BJ (cell line): ENCODE data around the gene RUFY3. TPM values are rescaled to one million over a fixed set of nuclear protein-coding genes. Genes with fewer than 3 reads are reported as not detected.
"Not testable (repeated sequence)": the region's sequence is repeated elsewhere in the genome, so short reads cannot be mapped to it uniquely, and the experiment has no call there.

ENCODE experiments used
- CTCF ChIA-PET: fragments of 350-600 bp; formaldehyde crosslinking; extraction: SDS; loops from one replicate; lab custom pipeline; 2021; ENCODE audit warnings: antibody characterized with exemption, inconsistent platforms; lab: Yijun Ruan, JAX
- POLR2A ChIA-PET: fragments of 300-600 bp; sonication (Branson Sonifier 250); formaldehyde crosslinking; extraction: SDS; loops from one replicate; lab custom pipeline; 2021; ENCODE audit warnings: antibody characterized with exemption; lab: Charles Lee
- DNase-seq: peaks from one replicate; pipeline ENCODE4 v3.0.0-alpha.2; 2011; ENCODE audit warnings: low read depth
- H3K27me3 ChIP-seq: 2 replicates; pipeline ENCODE4 v1.6.0; 2011; ENCODE audit warnings: low read length; ENCODE audit not compliant: control insufficient read depth, insufficient read depth
- H3K36me3 ChIP-seq: 2 replicates; pipeline ENCODE4 v1.5.1; 2011; ENCODE audit warnings: low read length; ENCODE audit not compliant: control insufficient read depth, insufficient read depth
- H3K4me3 ChIP-seq: 2 replicates; pipeline ENCODE4 v1.5.1; 2011; ENCODE audit warnings: low read depth, mild to moderate bottlenecking, control low read depth, low read length
- polyA plus RNA-seq: library from polyadenylated mRNA; depleted of rRNA; stranded (reverse); fragments of >200 nt; gene quantifications from 2 replicates; pipeline ENCODE4 v1.2.3, GENCODE V29; 2011
- TF ChIP-seq, protein P1 (sequence below): IDR thresholded peaks from 2 replicates; pipeline ENCODE4 v1.5.1; 2011; ENCODE audit warnings: low read depth, mild to moderate bottlenecking, control low read depth, inconsistent platforms, low read length, moderate library complexity; ENCODE audit not compliant: insufficient read depth

The RUFY3 gene
- polyA plus RNA-seq, 1 experiment = 22.8 TPM

- POLR2A ChIA-PET = no interaction called here
- CTCF ChIA-PET = interaction anchor here (0.6 to 1.1 kb wide), 2 partner anchors 58 to 78 kb away, joined by 3 to 4 read pairs; no protein-coding TSS in a partner anchor
- DNase-seq = no peak
- no peak overlapping the region for H3K4me3 ChIP-seq
- peaks cover 4% of the 10 kb centered on the region for H3K36me3 ChIP-seq
- no peaks in the 10 kb centered on the region for H3K27me3 ChIP-seq
- TF ChIP-seq, protein P1, sequence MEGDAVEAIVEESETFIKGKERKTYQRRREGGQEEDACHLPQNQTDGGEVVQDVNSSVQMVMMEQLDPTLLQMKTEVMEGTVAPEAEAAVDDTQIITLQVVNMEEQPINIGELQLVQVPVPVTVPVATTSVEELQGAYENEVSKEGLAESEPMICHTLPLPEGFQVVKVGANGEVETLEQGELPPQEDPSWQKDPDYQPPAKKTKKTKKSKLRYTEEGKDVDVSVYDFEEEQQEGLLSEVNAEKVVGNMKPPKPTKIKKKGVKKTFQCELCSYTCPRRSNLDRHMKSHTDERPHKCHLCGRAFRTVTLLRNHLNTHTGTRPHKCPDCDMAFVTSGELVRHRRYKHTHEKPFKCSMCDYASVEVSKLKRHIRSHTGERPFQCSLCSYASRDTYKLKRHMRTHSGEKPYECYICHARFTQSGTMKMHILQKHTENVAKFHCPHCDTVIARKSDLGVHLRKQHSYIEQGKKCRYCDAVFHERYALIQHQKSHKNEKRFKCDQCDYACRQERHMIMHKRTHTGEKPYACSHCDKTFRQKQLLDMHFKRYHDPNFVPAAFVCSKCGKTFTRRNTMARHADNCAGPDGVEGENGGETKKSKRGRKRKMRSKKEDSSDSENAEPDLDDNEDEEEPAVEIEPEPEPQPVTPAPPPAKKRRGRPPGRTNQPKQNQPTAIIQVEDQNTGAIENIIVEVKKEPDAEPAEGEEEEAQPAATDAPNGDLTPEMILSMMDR = no peak
Measured at GRCh38 chr4:70761276-70761816, 39.6 kb downstream of the RUFY3 start.

DNA sequence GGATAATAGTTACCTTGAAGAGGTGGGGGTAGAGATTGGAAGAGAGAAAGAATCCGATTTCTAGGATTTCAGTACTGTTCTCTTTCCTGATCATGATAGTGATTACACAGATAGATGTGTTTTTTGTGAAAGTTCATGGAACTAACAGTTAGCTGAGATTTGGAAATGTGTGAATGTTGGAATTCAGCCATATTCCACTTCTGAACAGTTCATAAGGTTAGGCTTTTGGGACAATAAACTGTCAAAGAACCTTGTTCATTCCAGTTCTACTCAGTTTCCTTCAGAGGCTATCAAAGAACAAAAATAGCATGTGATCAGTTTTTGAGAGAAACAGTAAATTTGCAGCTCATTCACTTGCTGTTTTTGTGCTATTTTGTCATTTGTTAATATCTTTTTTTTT, 43.6 kb downstream of the RUFY3 start:
- DNase-seq = no peak
- POLR2A ChIA-PET = no interaction called here
- TF ChIP-seq, protein P1 = no peak
- Histone ChIP-seq H3K4me3 (no peak overlapping the region), H3K27me3 (no peaks in the 10 kb centered on the region), H3K36me3 (peaks cover 6% of the 10 kb centered on the region)
- CTCF ChIA-PET = no interaction called here

- ChIA-PET POLR2A (no interaction called here), CTCF (no interaction called here)
- H3K27me3 ChIP-seq = no peaks in the 10 kb centered on the region
- no peak overlapping the region for H3K4me3 ChIP-seq
- no peak for DNase-seq
- peaks cover 12% of the 10 kb centered on the region for H3K36me3 ChIP-seq
- TF ChIP-seq, protein P1 = no peak
Measured at GRCh38 chr4:70768301-70768948, 46.7 kb downstream of the RUFY3 start.

GRCh38 chr4:70769396-70769795, 47.6 kb downstream of the RUFY3 start:
- ChIA-PET CTCF (interaction anchor here (0.9 kb wide), 1 partner anchor 117 kb away, joined by 3 read pairs; no protein-coding TSS in a partner anchor), POLR2A (interaction anchor here (0.6 kb wide), 1 partner anchor 10 kb away, joined by 3 read pairs; no protein-coding TSS in a partner anchor)
- not testable (repeated sequence) for DNase-seq, H3K4me3 ChIP-seq, H3K36me3 ChIP-seq, H3K27me3 ChIP-seq

DNA sequence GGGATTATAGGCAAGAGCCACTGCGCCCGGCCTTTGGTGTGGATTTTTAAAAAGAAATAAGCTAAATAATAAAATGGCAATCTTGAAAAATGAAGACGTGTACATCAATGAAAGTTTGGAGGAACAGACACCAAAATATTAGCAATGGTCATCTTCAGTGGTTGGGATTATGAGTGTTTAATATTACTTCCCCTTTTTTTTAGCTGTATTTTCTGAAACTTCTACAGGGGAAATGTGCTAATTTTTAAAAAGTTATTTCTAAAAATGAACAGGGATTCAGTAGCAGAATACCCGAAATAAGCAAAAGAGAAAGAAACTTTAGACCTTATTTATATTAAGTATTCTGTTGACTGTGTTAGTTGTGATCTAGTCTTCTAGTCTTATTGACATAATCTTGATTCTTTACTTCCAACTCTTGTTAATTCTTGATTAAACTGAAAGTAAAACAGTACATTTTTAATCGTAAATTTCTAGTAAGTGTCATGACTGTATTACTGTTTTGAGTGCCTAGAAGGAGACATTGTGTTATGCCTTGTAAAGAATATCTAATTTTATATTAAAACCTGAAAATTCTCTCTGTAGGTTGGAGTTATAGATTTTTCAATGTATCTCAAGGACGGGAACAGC, 51.3 kb downstream of the RUFY3 start:
- Histone ChIP-seq H3K36me3 (peaks cover 8% of the 10 kb centered on the region), H3K27me3 (no peaks in the 10 kb centered on the region), H3K4me3 (no peak overlapping the region)
- POLR2A ChIA-PET = no interaction called here
- TF ChIP-seq, protein P1 = no peak
- DNase-seq = no peak
- CTCF ChIA-PET = interaction anchor here (0.6 kb wide), 1 partner anchor 55 kb away, joined by 4 read pairs; no protein-coding TSS in a partner anchor
